CD4-positive, alpha-beta memory T cell (primary cell): Measurements from ENCODE around the gene AK8. TPM values are rescaled to one million over a fixed set of nuclear protein-coding genes. Genes with fewer than 3 reads are reported as not detected.
A peak's percentile ranks its signal among the peaks of the same experiment; 100 is the strongest.
"Not testable (repeated sequence)": the region's sequence is repeated elsewhere in the genome, so short reads cannot be mapped to it uniquely, and the experiment has no call there.

Experiments used
- CTCF ChIA-PET: fragments of 350-600 bp; sonication (Branson Sonifier 250); formaldehyde crosslinking; loops from one replicate; lab custom pipeline; 2021; ENCODE audit warnings: inconsistent platforms; ENCODE audit not compliant: partially characterized antibody; lab: Charles Lee
- POLR2A ChIA-PET: fragments of 350-600 bp; sonication (Branson Sonifier 250); formaldehyde crosslinking; loops from one replicate; lab custom pipeline; 2021; ENCODE audit not compliant: partially characterized antibody; lab: Charles Lee
- DNase-seq, 5 donors: peaks; one replicate each; pipeline versions ENCODE4 v3.0.0 to v3.0.0-alpha.2; 2020 to 2022; ENCODE audit warnings: mixed read lengths in 1 of 5
- H3K27ac ChIP-seq: one replicate; pipeline ENCODE4 v1.7.0; 2013; ENCODE audit warnings: low read depth, low read length
- H3K27me3 ChIP-seq: 2 replicates; pipeline ENCODE4 v1.7.0; 2013; ENCODE audit warnings: mild to moderate bottlenecking, low read length, moderate library complexity; ENCODE audit not compliant: insufficient read depth
- H3K36me3 ChIP-seq: 2 replicates; pipeline ENCODE4 v1.7.0; 2013; ENCODE audit warnings: mild to moderate bottlenecking, low read length, moderate library complexity; ENCODE audit not compliant: insufficient read depth
- H3K4me1 ChIP-seq: 2 replicates; pipeline ENCODE4 v1.7.0; 2013; ENCODE audit warnings: mild to moderate bottlenecking, low read length, moderate library complexity; ENCODE audit not compliant: insufficient read depth
- H3K4me3 ChIP-seq, 2 donors: one replicate each; pipeline ENCODE4 v1.7.0; 2013; ENCODE audit warnings: low read length in 2 of 2, mild to moderate bottlenecking in 1 of 2
- H3K9me3 ChIP-seq, 2 donors: one replicate each; pipeline ENCODE4 v1.7.0; 2013; ENCODE audit warnings: low read length in 2 of 2, control low read depth in 1 of 2; ENCODE audit not compliant: control insufficient read depth in 1 of 2
- H3K27ac Mint-ChIP-seq, 7 donors: one replicate each; pipeline ENCODE4 v1.8.0; 2020 to 2021; ENCODE audit warnings: mixed read lengths in 7 of 7, mild to moderate bottlenecking in 6 of 7, inconsistent platforms in 3 of 7, moderate library complexity in 3 of 7
- H3K27me3 Mint-ChIP-seq, 2 donors: one replicate each; pipeline ENCODE4 v1.8.0; 2020 to 2021; ENCODE audit warnings: mixed read lengths in 2 of 2
- H3K36me3 Mint-ChIP-seq, 2 donors: one replicate each; pipeline ENCODE4 v1.8.0; 2020 to 2021; ENCODE audit warnings: mixed read lengths in 2 of 2, inconsistent platforms in 1 of 2, mild to moderate bottlenecking in 1 of 2
- H3K4me1 Mint-ChIP-seq, 4 donors: one replicate each; pipeline ENCODE4 v1.8.0; 2020 to 2021; ENCODE audit warnings: mixed read lengths in 4 of 4, mild to moderate bottlenecking in 1 of 4
- H3K4me3 Mint-ChIP-seq, 8 donors: one replicate each; pipeline ENCODE4 v1.8.0; 2020 to 2021; ENCODE audit warnings: mixed read lengths in 8 of 8, mild to moderate bottlenecking in 7 of 8, moderate library complexity in 6 of 8, inconsistent platforms in 3 of 8
- H3K9me3 Mint-ChIP-seq, 8 donors: one replicate each; pipeline ENCODE4 v1.8.0; 2020 to 2021; ENCODE audit warnings: mixed read lengths in 8 of 8, mild to moderate bottlenecking in 5 of 8, inconsistent platforms in 3 of 8, moderate library complexity in 1 of 8
- intact Hi-C: fragments of 100-400 bp; cut with micrococcal nuclease; formaldehyde crosslinking; loops from one replicate; pipeline ENCODE4 v1.15.1; 2023
- polyA plus RNA-seq, 2 donors: library from polyadenylated mRNA; unstranded; fragments of 300-500 nt; fragmentation: Illumina TruSeq; gene quantifications; one replicate each; pipeline ENCODE4 v1.2.3, GENCODE V29; 2021
- total RNA-seq, 2 experiments: library from RNA; stranded (reverse); gene quantifications; one replicate each; pipeline ENCODE4 v1.2.3, GENCODE V29; 2021

Gene AK8
- total and polyA plus RNA-seq, 4 experiments from 2014 or later = 0.28 TPM; not detected in 3

DNA sequence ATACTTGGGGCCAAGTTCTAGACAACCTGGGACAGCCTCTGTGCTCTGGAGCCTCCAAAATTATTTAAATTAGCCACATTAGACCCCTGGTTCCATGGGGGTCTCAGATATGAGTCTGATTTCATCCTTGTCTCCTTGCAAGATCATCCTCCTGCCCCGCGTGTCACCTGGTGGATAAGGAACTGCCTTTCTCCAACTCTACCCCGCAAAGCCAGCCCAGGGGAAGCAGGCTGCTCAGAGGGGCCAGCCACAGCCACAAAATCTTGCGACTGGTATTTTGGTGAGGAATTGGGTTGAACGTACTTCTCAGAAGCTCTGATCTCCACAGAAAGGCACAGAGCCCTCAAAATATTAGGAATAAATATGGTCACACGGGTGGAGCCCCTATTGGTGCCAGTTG lies 101.2 kb downstream of the AK8 start:
- Mint-ChIP-seq H3K4me3 (no peak overlapping the region), H3K27me3 (peaks cover 19 to 21% of the 10 kb centered on the region in 2 donors), H3K27ac (no peak overlapping the region), H3K9me3 (peaks cover 0 to 2% (median 0%) of the 10 kb centered on the region in 8 donors), H3K36me3 (peaks cover 0 to 3% of the 10 kb centered on the region in 2 donors), H3K4me1 (peaks cover 8 to 15% (median 9%) of the 10 kb centered on the region in 4 donors)
- Histone ChIP-seq H3K9me3 (no peaks in the 10 kb centered on the region), H3K4me3 (no peak overlapping the region), H3K36me3 (no peaks in the 10 kb centered on the region), H3K4me1 (peaks cover 6% of the 10 kb centered on the region), H3K27me3 (peaks cover 9% of the 10 kb centered on the region), H3K27ac (no peak overlapping the region)
- intact Hi-C loops = no loop called here
- ChIA-PET POLR2A (no interaction called here), CTCF (interaction anchor here (0.6 kb wide), 1 partner anchor 123 kb away, joined by 3 read pairs; no protein-coding TSS in a partner anchor)
- no peak for DNase-seq

- no peaks in the 10 kb centered on the region for H3K36me3 ChIP-seq
- H3K4me1 ChIP-seq = peaks cover 6% of the 10 kb centered on the region
- Mint-ChIP-seq H3K27me3 (peaks cover 14 to 16% of the 10 kb centered on the region in 2 donors), H3K9me3 (peaks cover 0 to 5% (median 0%) of the 10 kb centered on the region in 8 donors), H3K4me3 (no peak overlapping the region), H3K36me3 (peaks cover 0 to 3% of the 10 kb centered on the region in 2 donors), H3K4me1 (peaks cover 8 to 15% (median 10%) of the 10 kb centered on the region in 4 donors), H3K27ac (no peak overlapping the region)
- DNase-seq = no peak
- intact Hi-C loops = no loop called here
- H3K9me3 ChIP-seq = no peaks in the 10 kb centered on the region
- ChIA-PET POLR2A (no interaction called here), CTCF (interaction anchor here (1.5 kb wide), 1 partner anchor 10 kb away, joined by 3 read pairs; no protein-coding TSS in a partner anchor)
- H3K4me3 ChIP-seq = no peak overlapping the region
- peaks cover 5% of the 10 kb centered on the region for H3K27me3 ChIP-seq
- no peak overlapping the region for H3K27ac ChIP-seq
Observed at GRCh38 chr9:132776268-132776667, 101.8 kb downstream of the AK8 start.

DNA sequence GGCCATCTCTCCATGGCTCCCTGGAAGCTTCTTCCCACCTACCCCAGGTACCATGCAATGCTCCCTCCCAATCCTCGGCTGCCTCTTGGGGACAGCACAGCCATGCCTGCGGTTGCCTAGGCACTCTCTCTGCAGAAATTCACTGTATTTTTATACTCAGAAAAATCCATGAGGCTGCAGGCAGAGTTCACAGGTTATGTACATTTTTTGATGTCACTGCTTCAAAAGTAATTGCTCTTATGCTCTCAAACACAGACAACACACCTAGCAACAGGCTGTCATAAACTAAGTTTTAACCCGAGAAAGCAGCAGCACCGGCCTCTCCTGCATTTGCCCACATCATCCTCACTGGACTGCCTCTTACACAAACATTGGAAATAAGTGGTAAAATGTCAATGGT lies 102.4 kb downstream of the AK8 start:
- H3K9me3 Mint-ChIP-seq = peaks cover 0 to 5% (median 0%) of the 10 kb centered on the region in 8 donors
- intact Hi-C loops = no loop called here
- Histone ChIP-seq H3K4me1 (peaks cover 8% of the 10 kb centered on the region), H3K36me3 (no peaks in the 10 kb centered on the region), H3K4me3 (no peak overlapping the region), H3K27ac (no peak overlapping the region), H3K9me3 (no peaks in the 10 kb centered on the region), H3K27me3 (peaks cover 5% of the 10 kb centered on the region)
- peaks cover 8 to 15% (median 10%) of the 10 kb centered on the region in 4 donors for H3K4me1 Mint-ChIP-seq
- POLR2A ChIA-PET = interaction anchor here (0.6 kb wide), 1 partner anchor 122 kb away, joined by 3 read pairs; no protein-coding TSS in a partner anchor
- peaks cover 0 to 3% of the 10 kb centered on the region in 2 donors for H3K36me3 Mint-ChIP-seq
- no peak overlapping the region for H3K4me3 Mint-ChIP-seq
- no peak overlapping the region for H3K27ac Mint-ChIP-seq
- CTCF ChIA-PET = interaction anchor here (1.5 kb wide), 1 partner anchor 9 kb away, joined by 3 read pairs; no protein-coding TSS in a partner anchor
- peaks cover 14 to 16% of the 10 kb centered on the region in 2 donors for H3K27me3 Mint-ChIP-seq
- DNase-seq = no peak

GRCh38 chr9:132774886-132775285 lies 103.2 kb downstream of the AK8 start:
- H3K4me3 Mint-ChIP-seq = no peak overlapping the region

GRCh38 chr9:132773764-132774339 lies 104.2 kb downstream of the AK8 start:
- H3K27ac Mint-ChIP-seq = peak overlapping the region in 2 of 7 donors; percentile 73 to 77
- DNase-seq = no peak

More at GRCh38 chr9:132774886-132775285, 103.2 kb downstream of the AK8 start:
- Histone ChIP-seq H3K4me3 (no peak overlapping the region), H3K27ac (no peak overlapping the region), H3K27me3 (no peaks in the 10 kb centered on the region), H3K36me3 (no peaks in the 10 kb centered on the region), H3K9me3 (no peaks in the 10 kb centered on the region), H3K4me1 (peaks cover 11% of the 10 kb centered on the region)
- DNase-seq = no peak
- Mint-ChIP-seq H3K9me3 (peaks cover 0 to 5% (median 0%) of the 10 kb centered on the region in 8 donors), H3K36me3 (peaks cover 2 to 3% of the 10 kb centered on the region in 2 donors), H3K27ac (no peak overlapping the region), H3K4me1 (peaks cover 8 to 17% (median 10%) of the 10 kb centered on the region in 4 donors), H3K27me3 (peaks cover 6 to 9% of the 10 kb centered on the region in 2 donors)
- CTCF ChIA-PET = interaction anchor here (1.4 to 1.5 kb wide), 2 partner anchors 8 to 13 kb away, joined by 3 read pairs; no protein-coding TSS in a partner anchor
- POLR2A ChIA-PET = interaction anchor here (0.6 kb wide), 1 partner anchor 123 kb away, joined by 3 read pairs; no protein-coding TSS in a partner anchor
- intact Hi-C loops = no loop called here

DNA sequence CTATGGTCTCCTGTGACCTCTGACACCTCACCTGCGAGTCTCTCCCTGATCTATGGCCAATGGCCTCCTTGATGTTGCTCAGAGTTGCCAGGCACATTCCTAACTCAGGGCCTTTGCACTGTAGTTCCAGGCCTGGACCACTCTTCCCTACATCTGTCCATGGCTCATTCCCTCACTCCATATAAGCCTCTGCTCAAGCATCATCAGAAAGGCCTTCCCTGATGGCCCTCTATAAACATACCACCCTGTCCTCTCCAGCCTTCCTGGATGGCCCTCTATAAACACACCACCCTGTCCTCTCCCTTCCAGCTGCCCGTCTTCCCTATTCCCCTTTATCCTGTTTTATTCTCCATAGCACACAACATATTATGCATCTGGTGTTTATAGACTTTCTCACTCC lies 105.0 kb downstream of the AK8 start:
- intact Hi-C loops = no loop called here
- Mint-ChIP-seq H3K27ac (peak overlapping the region in 4 of 7 donors; percentile 5 to 48 (median 22)), H3K36me3 (peaks cover 3 to 8% of the 10 kb centered on the region in 2 donors), H3K27me3 (peaks cover 0 to 2% of the 10 kb centered on the region in 2 donors), H3K9me3 (peaks cover 0 to 5% (median 0%) of the 10 kb centered on the region in 8 donors), H3K4me1 (peaks cover 12 to 32% (median 13%) of the 10 kb centered on the region in 4 donors), H3K4me3 (peak overlapping the region in 6 of 8 donors; percentile 10 to 70 (median 41))
- Histone ChIP-seq H3K9me3 (no peaks in the 10 kb centered on the region), H3K4me3 (no peak overlapping the region), H3K27me3 (no peaks in the 10 kb centered on the region), H3K4me1 (peaks cover 16% of the 10 kb centered on the region), H3K36me3 (no peaks in the 10 kb centered on the region), H3K27ac (no peak overlapping the region)
- ChIA-PET CTCF (interaction anchor here (0.9 kb wide), 1 partner anchor 15 kb away, joined by 3 read pairs; no protein-coding TSS in a partner anchor), POLR2A (no interaction called here)
- DNase-seq = no peak

More at GRCh38 chr9:132773764-132774339, 104.2 kb downstream of the AK8 start:
- Mint-ChIP-seq H3K4me1 (peaks cover 8 to 27% (median 9%) of the 10 kb centered on the region in 4 donors), H3K9me3 (peaks cover 0 to 5% (median 0%) of the 10 kb centered on the region in 8 donors), H3K36me3 (peaks cover 3 to 8% of the 10 kb centered on the region in 2 donors), H3K27me3 (peaks cover 0 to 2% of the 10 kb centered on the region in 2 donors), H3K4me3 (no peak overlapping the region)
- CTCF ChIA-PET = interaction anchor here (1.4 kb wide), 1 partner anchor 12 kb away, joined by 3 read pairs; no protein-coding TSS in a partner anchor
- Histone ChIP-seq H3K36me3 (no peaks in the 10 kb centered on the region), H3K27me3 (no peaks in the 10 kb centered on the region), H3K4me1 (peaks cover 11% of the 10 kb centered on the region), H3K4me3 (no peak overlapping the region), H3K9me3 (no peaks in the 10 kb centered on the region), H3K27ac (no peak overlapping the region)
- POLR2A ChIA-PET = no interaction called here
- intact Hi-C loops = no loop called here

DNA sequence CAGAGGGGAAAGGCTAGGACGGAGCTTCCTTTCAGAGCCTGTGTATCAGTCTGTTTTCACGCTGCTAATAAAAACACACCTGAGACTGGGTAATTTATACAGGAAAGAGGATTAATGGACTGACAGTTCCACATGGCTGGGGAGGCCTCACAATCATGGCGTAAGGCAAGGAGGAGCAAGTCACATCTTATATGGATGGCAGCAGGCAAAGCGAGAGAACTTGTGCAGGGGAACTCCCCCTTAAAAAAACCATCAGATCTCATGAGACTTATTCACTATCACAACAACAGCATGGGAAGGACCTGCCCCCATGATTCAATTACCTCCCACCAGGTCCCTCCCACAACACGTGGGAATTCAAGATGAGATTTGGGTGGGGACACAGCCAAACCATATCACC lies 106.3 kb downstream of the AK8 start:
- H3K27me3 Mint-ChIP-seq, H3K27ac ChIP-seq, H3K27me3 ChIP-seq, H3K4me3 ChIP-seq, H3K9me3 ChIP-seq, H3K36me3 ChIP-seq, POLR2A ChIA-PET, CTCF ChIA-PET, H3K9me3 Mint-ChIP-seq, DNase-seq, H3K36me3 Mint-ChIP-seq, intact Hi-C loops: not testable (repeated sequence)
- Mint-ChIP-seq H3K27ac (peak overlapping the region in 4 of 7 donors; percentile 2 to 82 (median 38)), H3K4me1 (peaks cover 15 to 37% (median 16%) of the 10 kb centered on the region in 4 donors), H3K4me3 (peak overlapping the region in 4 of 8 donors; percentile 26 to 98 (median 68))
- H3K4me1 ChIP-seq = peaks cover 16% of the 10 kb centered on the region
